Measurements from ENCODE around the gene DOCK3. TPM values are rescaled to one million over a fixed set of nuclear protein-coding genes. Genes with fewer than 3 reads are reported as not detected.
A peak's percentile ranks its signal among the peaks of the same experiment; 100 is the strongest.
"Not testable (repeated sequence)": the region's sequence is repeated elsewhere in the genome, so short reads cannot be mapped to it uniquely, and the experiment has no call there.

Gene DOCK3
- total RNA-seq, 1 experiment from 2014 or later = 0.51 TPM

DNA sequence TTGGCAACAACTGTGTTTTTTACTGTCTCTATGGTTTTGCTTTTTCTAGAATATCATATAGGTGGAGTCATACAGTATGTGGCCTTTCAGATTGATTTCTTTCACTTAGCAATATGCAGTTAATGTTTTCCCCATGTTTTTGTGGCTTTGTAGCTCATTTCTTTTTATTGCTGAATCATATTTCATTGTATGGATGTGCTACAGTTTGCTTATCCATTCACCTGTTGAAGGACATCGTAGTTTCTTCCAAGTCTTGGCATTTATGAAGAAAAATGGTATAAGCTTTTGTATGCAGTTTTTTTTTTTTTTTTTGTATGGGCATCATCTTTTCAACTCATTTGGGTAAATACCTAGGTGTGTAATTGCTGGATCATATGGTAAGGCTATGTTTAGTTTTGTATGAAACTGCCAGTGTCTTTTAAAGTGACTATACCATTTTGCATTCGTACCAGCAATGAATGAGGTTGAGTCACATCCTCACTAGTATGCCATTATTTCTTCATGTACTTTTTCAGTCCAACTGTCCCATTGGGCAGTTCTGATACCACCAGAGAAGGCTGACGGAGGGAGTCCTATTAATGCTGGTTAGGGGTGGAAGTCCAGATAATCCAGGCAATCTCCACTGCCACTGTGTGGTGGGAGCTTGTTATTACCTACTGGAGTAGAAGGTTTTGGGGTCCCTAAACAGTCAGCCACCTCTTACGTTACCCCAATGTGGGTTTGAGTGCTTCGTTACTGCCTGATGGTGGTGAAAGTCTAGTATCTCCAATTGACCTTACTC is 210.5 kb downstream of the DOCK3 start:
- DNase-seq (ENCODE audit: low read depth) = peak; percentile 19

DNA sequence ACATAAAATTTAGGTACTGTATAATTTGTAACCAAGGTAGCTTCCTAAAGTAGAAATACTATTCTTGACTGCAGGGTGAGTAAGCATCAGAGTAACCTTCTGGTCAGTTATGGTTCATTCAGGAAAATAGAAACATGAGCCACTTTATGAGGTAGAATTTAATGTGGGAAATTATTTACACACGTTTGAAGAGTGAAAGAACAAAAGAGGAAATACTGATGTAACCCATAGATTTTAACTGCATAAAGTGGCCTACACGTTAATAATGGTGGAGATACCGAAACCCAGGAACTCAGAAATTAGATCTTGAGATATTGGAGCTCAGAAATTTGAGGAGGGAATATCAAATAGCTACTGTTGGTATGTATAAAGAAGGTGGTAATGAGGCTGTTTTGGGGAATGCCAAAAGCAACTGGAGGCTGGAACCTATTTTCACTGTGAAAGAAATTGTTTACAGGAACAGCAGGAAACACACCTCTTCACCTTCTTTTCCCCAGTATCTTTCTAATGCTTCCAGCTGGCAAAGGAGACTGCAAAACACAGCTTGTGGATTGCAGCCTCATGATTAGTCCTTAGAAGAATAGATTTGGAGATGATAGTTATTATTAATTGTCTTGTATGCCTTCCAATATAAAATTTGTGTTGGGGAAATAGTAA is 216.1 kb downstream of the DOCK3 start:
- no peak for DNase-seq (ENCODE audit: low read depth)

DNA sequence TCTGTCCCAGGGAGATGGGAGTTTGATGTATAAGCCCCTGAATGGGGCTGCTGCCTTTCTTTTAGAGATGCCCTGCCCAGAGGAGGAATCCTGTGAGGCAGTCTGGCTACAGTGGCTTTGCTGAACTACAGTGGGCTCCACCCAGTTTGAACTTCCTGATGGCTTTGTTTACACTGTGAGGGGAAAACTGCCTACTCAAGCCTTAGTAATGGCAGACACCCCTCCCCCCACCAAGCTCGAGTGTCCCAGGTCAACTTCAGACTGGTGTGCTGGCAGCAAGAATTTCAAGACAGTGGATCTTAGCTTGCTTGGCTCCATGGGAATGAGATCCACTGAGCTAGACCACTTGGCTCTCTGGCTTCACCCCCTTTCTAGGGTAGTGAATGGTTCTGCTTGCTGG is 226.4 kb downstream of the DOCK3 start:
- peak; percentile 47 for DNase-seq (ENCODE audit: low read depth)

DNA sequence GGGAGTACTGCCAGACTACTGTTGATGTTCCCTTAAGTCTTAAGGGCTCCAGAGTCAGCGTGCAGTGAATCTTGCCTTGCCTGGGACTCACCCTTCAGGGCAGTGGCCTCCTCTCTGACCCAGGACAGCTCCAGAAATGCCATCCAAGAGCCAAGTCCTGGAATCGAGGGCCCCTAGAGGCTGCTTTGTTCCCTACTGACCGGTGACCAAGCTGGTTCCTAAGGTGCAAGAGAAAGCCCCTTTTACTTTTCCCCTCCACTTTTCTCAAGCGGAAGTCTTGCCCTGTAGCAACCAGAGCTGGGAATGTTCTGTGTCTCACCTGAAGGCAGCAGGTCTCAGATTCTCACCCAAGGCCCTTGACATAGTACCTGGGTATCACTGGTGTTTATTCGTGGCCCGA is 238.0 kb downstream of the DOCK3 start:
- DNase-seq (ENCODE audit: low read depth) = no peak

DNA sequence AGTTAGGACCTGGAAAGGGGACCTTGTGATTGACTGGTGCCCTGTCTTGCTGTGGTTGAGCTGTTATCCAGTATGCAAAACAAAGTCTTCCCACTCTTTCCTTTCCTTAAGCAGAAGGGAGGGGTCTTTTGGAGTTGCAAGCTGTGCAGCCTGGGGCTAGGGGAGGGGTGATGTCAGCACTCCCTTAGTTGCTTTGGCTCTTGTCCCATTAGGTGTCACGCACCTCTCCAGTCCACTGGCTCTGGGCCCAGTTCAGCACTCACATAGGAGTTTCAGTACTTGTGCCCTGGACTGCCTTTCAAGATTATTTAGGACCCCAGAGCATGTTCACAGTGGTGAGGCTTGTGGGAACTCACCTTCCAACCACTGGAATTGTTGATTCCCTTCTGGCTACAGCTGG is 238.5 kb downstream of the DOCK3 start:
- peak; percentile 66 for DNase-seq (ENCODE audit: low read depth)

DNA sequence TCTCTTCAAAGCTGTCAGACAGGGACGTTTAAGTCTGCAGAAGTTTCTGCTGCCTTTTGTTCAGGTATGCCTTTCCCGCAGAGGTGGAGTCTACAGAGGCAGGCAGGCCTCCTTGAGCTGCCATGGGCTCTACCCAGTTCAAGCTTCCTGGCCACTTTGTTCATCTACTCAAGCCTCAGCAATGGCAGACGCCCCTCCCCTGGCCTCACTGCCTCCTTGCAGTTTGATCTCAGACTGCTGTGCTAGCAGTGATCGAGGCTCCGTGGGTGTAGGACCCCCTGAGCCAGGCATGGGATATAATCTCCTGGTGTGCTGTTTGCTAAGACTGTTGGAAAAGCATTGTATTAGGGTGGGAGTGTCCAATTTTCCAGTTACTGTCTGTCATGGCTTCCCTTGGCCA is 247.3 kb downstream of the DOCK3 start:
- DNase-seq (ENCODE audit: low read depth) = not testable (repeated sequence)

DNA sequence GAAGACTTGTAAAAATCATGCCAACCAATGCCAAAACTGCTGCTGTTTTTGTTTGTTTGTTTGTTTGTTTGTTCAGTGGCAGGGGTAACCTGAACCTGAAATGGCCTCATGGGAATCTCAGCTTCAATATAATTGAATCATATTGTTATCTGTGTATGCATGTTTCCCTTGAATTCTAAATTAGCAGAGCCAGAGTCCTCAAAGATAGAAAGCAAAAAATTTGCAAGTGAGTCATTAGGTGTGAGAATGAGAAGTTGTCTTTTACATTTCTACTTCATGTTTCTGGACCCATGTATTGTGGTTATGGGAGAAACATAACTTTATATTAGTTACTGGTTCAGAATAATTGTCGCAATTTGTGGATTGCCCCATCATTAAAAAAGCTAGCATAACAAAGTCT is 249.2 kb downstream of the DOCK3 start:
- no peak for DNase-seq (ENCODE audit: low read depth)

DNA sequence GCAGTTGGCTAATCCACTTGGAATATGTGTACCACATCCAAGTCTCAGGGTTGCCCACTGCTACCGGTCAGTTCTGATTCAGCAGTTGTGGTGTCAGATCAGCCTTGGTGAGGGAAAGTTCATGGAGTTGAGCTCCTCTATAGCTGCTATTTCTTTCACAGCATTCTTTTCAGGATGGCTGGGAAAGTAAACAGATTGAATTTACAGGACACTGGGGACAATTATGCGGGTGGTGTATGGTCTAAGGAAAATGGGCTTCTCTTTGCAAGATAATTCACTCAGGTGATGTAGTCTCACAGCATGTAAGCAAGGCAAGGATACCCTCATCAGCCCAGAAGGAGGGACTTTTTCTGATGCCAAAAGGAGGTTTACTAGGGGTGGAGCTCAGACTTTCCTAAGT is 249.9 kb downstream of the DOCK3 start:
- DNase-seq (ENCODE audit: low read depth) = no peak

DNA sequence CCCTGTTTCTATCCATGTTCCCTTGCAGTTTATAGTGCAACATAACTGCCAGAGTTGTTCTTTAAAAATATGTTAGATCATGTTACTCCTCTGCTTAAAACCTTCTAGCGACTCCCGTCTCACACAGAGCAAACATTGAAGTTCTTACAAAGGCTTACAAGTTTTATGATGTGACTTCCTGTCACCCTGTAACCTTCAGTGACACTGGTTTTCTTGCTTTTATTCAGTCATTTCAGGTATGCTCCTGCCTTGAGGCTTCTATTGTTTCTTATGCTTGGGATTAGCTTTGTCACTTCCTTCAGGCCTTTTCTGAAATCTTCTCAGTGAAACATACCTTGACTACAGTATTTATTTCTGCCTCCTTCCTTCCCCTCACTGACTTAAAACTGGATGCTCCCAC is 252.1 kb downstream of the DOCK3 start:
- DNase-seq (ENCODE audit: low read depth) = no peak

DNA sequence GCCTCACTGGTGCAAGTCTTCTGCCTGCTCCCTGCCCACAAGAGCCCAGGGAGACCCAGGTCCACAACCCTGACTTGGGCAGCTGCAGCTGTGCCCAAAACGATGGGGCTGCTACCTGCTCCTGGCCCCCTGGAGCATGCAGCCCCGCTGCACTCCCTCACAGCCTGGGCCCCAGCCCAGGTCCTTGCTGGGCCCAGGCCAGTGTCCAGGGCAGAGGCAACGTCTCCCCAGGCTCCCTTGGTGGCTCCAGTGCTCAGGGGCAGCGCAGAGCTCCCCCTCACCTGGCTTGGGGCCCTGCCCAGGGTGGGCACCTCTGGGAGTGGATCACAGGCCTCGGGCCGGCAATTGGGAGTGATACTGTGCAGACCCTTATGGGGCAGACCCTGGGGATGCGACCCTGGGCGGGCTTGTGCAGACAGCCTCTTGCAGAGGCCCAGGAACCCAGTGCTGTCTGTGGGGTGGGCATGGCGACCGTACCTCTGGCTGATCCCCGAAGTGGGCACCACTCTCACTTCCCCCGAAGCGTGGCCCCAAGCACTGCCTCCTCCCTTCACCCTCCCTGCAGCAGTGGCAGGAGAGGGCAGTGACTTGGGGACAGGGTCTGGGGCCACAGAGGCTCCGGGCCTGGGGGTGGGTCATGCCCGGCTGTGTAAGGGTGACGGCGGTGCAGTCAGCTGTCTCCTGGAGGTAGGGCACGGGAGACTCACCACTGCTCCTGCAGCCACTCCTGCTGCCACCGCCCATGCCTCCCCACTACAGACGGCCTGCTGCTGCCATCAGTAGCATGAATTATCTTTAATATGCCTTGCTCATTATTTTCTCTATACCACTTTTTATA is 255.9 kb downstream of the DOCK3 start:
- no peak for DNase-seq (ENCODE audit: low read depth)

DNA sequence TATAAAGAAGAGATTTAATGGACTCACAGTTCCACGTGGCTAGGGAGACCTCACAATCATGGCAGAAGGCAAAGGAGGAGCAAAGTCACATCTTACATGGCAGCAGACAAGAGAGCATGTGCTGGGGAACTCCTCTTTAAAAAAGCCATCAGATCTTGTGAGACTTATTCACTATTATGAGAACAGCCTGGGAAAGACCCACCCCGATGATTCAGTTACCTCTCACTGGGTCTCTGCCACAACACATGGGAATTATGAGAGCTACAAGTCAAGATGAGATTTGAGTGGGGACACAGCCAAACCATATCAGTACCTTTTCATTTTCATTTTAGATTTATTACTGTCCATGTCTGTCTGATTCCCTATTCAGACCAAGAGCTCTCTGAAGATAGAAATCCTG is 258.2 kb downstream of the DOCK3 start:
- DNase-seq (ENCODE audit: low read depth) = not testable (repeated sequence)

DNA sequence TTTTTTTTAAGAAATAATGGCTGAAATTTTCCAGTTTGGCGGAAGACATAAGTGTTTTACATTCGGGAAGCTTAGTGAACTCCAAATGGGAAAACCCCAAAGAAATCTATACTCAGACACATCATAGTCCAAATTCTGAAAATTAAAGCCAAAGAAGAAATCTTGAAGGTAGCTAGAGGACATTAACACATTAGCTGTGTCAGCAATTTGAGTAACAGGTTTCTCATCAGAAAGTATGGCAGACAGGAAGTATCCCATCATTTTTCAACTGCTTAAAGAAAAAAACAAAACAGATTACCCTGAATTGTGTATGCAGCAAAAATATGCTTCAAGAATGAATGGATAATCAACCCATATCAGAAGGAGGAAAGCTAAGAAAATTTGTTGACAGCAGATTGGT is 261.7 kb downstream of the DOCK3 start:
- no peak for DNase-seq (ENCODE audit: low read depth)

DNA sequence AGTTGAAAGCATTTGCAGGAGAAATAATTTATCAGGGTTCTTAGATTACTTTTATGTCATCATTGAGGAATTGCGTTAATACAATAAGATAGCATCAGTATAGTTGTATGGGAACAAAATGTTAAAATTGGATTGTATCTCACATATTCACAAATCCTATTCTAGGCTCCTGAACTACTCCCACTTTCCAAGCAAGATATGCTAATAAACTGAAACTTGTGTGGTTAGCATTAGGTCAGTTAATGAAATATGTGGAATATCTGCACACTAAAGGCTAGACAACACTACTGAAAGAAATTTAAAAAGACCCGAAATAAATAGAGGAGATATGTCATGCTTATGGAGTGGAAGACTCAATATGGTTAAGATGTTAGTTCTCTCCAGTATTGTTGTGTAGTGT is 272.7 kb downstream of the DOCK3 start:
- no peak for DNase-seq (ENCODE audit: low read depth)

DNA sequence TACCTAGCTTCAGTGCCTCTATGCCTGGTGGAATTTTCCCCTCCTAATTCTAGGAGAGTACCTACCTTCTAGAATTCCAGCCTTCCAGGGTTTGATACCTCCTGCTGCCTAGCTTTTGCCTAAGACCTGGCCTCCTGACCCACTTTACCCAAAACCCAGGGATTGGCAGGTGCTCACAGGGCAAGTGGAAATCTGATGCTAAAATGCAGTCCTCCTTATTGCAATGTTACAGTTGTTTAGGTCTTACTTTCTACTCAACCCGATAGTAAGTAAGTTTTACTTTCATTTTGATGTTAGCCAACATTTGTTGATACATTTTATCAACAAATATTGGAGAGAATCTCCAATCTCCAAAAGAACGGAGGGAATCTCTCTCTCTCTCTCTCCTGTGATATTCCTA is 275.9 kb downstream of the DOCK3 start:
- no peak for DNase-seq (ENCODE audit: low read depth)

DNA sequence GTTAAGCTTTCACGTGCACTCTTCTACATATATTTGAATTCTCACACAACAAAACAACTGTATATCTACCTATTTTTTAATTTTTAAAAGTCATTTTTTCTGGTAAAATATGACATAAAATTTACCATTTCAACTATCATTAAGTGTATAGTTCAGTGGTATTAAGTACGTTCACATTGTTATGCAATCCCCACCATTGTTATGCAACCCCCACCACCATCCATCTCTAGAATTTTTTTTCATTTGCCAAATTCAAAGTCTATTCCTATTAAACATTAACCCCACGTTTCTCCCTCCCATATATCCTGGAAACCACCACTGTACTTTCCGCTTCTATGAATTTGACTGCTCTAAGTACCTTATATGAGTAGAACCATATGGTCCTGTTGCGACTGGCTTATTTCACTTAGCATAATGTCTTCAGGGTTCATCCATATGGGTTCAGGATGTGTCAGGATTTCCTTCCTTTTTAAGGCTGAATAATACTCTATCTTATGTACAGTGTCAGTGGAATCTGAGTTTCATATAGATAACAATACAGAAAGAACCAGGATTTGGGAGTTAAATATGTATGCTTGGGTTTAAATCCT is 279.2 kb downstream of the DOCK3 start:
- no peak for DNase-seq (ENCODE audit: low read depth)

DNA sequence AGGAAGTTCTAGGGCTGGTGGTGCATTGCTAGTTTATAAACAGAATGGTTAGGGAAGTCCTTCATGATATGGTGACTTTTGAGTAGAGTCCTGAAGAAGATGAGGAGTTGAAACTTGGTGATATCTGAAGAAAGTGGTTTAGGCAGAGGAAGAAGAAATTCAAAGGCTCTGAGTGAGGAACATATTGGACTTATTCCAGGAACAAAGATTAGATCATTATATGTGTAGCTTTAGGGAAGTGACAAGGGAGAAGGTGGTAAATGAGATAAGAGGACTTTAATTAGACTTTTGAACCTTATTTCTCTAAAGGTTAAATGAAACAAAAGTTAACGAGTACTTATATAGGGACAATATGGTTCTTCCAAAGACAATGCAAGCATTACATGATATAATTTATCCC is 286.7 kb downstream of the DOCK3 start:
- no peak for DNase-seq (ENCODE audit: low read depth)

DNA sequence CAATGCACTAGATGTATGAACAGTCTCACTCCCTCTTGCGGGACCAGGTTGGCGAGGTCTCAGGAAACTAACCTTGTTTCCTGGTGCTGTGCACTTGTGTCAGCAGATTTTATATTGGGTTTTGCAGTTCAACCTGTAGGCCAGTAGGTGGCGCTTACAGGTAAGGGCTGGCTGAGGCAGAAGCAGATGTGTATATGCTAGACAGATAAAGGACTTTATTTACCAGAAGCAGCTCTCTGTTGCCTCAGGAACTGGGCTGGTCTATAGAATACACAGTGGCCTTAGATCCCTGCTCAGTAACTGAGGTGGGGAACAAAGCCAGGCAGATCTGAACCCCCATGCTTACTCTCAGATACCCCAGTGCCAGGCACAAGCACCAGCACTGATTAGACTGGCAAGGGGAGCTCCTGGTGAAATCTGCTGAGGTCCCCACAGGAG is 296.8 kb downstream of the DOCK3 start:
- DNase-seq (ENCODE audit: low read depth) = peak; percentile 23

DNA sequence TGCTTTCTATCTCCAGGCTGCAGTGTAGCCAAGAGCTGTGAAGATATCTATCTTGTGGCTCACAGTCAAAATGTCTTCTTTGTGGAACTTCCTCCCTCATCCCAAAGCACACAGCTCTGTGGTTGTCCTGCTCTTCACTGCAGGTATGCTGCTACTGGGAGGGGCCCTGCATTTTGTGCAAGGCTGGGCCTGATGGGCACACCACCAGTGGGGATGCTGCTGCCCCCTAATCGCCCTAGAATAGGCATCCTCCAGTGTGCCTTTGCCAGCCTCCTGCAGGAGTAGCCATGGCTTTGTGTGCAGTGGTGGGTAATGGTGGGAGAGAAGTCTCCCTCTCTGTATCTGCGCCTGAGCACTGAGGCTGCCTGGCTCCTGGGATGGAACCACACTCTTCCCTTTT is 297.3 kb downstream of the DOCK3 start:
- no peak for DNase-seq (ENCODE audit: low read depth)

DNA sequence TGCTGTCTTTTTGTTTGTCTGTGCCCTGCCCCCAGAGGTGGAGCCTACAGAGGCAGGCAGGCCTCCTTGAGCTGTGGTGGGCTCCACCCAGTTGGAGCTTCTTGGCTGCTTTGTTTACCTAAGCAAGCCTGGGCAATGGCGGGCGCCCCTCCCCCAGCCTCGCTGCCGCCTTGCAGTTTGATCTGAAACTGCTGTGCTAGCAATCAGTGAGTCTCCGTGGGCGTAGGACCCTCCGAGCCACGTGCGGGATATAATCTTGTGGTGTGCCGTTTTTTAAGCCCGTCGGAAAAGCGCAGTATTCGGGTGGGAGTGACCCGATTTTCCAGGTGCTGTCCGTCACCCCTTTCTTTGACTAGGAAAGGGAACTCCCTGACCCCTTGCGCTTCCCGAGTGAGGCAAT is 303.9 kb downstream of the DOCK3 start:
- not testable (repeated sequence) for DNase-seq (ENCODE audit: low read depth)

DNA sequence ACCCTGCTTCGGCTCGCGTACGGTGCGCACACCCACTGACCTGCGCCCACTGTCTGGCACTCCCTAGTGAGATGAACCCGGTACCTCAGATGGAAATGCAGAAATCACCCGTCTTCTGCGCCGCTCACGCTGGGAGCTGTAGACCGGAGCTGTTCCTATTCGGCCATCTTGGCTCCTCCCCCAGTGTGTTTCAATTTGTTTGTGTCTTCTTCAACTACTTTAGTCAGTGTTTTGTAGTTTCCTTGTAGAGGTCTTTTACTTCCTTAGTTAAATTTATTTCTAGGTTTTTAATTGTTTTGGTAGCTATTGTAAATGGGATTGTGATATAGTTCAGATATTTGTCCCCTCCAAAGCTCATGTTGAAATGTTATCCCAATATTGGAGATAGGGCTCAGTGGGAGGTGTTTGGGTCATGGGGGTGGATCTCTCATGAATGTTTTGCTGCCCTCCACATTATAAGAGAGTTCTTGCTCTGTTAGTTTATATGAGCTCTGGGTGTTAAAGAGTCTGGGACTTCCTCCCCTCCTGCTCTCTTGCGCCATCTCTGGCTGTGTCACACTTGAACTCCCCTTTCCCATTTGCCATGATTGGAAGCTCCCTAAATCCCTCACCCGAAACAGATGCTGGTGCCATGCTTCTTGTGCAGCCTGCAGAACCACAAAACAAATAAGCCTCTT is 304.4 kb downstream of the DOCK3 start:
- peak; percentile 65 for DNase-seq (ENCODE audit: low read depth)

DNA sequence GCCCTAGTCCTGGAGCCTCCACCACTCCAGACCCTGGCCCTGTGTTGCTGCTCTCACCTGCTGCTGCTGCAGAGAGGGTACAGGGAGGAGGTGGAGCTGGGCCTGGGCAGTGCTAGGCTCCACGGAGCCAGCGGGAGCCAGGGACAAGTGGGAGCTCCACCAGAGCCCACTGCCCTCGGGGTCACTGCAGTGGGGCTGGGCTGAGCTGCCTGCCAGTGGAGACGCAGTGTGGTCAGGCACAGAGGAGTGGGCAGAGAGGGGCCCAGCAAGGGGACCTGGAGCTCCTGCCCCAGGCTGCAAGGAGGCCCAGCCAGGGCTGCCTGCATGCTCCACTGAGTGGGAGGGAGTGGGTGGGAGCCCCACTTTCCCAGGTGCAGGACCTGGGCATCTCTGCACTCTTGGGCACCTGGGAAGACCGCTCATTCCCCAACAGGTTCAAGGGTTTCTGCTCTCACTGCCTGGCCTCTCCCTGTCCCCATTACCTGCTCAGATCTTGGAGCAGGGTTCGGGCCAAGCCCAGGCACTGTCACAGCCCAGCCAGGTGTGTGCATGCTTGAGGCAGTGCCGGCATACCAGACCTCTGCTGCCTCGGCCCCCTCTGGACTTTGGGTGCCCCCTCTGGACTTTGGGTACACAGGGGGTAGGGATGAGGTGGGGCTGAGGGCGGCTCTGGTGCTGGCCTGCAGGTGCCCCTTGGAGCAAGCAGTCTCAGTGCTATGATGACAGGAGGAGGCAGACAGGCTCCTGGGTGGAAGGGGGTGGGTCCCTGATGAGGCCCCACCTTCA is 308.0 kb downstream of the DOCK3 start:
- no peak for DNase-seq (ENCODE audit: low read depth)
